ENCODE data around the gene RPP38.

The RPP38 gene

GRCh38 chr10:15075421-15075820 is 21.7 kb upstream of the RPP38 start:
- Histone ChIP-seq H3K27ac (no peak overlapping the region), H3K36me3 (replicated peaks) (no peaks in the 10 kb centered on the region), H3K27me3 (replicated peaks) (no peaks in the 10 kb centered on the region), H3K4me3 (ENCODE audit: low read depth, low read length) (no peak overlapping the region)
- DNase-seq, result no peak
- no peak for TF ChIP-seq CTCF (IDR thresholded peaks at IDR 0.05; ENCODE audit: low read depth, low read length, missing control alignments)
- in situ Hi-C loops (cut with HindIII; ENCODE audit: low pct_ligation_motif_present, low sequenced_read_pairs), result no loop called here

GRCh38 chr10:15083674-15084501 is 13.3 kb upstream of the RPP38 start:
- no peak for TF ChIP-seq CTCF (IDR thresholded peaks at IDR 0.05; ENCODE audit: low read depth, low read length, missing control alignments)
- peak overlapping the region; percentile 70 for H3K27ac ChIP-seq
- no peaks in the 10 kb centered on the region for H3K36me3 ChIP-seq (replicated peaks)
- peak overlapping the region; percentile 56 for H3K4me3 ChIP-seq (ENCODE audit: low read depth, low read length)
- in situ Hi-C loops (cut with HindIII; ENCODE audit: low pct_ligation_motif_present, low sequenced_read_pairs), result no loop called here
- no peaks in the 10 kb centered on the region for H3K27me3 ChIP-seq (replicated peaks)
- DNase-seq, result no peak

GRCh38 chr10:15084502-15084922 is 12.6 kb upstream of the RPP38 start:
- H3K4me3 ChIP-seq (ENCODE audit: low read depth, low read length), result peak overlapping the region; percentile 56
- H3K27me3 ChIP-seq (replicated peaks), result no peaks in the 10 kb centered on the region
- in situ Hi-C loops (cut with HindIII; ENCODE audit: low pct_ligation_motif_present, low sequenced_read_pairs), result no loop called here
- TF ChIP-seq CTCF (IDR thresholded peaks at IDR 0.05; ENCODE audit: low read depth, low read length, missing control alignments), result peak; percentile 15
- H3K27ac ChIP-seq, result peak overlapping the region; percentile 70
- DNase-seq, result peak; percentile 99
- H3K36me3 ChIP-seq (replicated peaks), result no peaks in the 10 kb centered on the region

- DNase-seq, result peak; percentile 66
- Histone ChIP-seq H3K27me3 (replicated peaks) (no peaks in the 10 kb centered on the region), H3K36me3 (replicated peaks) (no peaks in the 10 kb centered on the region), H3K27ac (no peak within 1 kb of the TSS), H3K4me3 (ENCODE audit: low read depth, low read length) (peak within 1 kb of the TSS; percentile 67)
- in situ Hi-C loops (cut with HindIII; ENCODE audit: low pct_ligation_motif_present, low sequenced_read_pairs), result no loop called here
- TF ChIP-seq CTCF (IDR thresholded peaks at IDR 0.05; ENCODE audit: low read depth, low read length, missing control alignments), result peak; percentile 32
Observed at GRCh38 chr10:15088428-15089261, 8.5 kb upstream of the RPP38 start, which contains the start of gene ACBD7. ACBD7 (minus strand) TSS chr10:15088776; CDS start chr10:15088728, 48 bp downstream.

GRCh38 chr10:15091418-15091817 is 5.7 kb upstream of the RPP38 start:
- Histone ChIP-seq H3K36me3 (replicated peaks) (no peaks in the 10 kb centered on the region), H3K4me3 (ENCODE audit: low read depth, low read length) (no peak overlapping the region), H3K27me3 (replicated peaks) (no peaks in the 10 kb centered on the region), H3K27ac (no peak overlapping the region)
- no peak for DNase-seq
- in situ Hi-C loops (cut with HindIII; ENCODE audit: low pct_ligation_motif_present, low sequenced_read_pairs), result no loop called here
- no peak for TF ChIP-seq CTCF (IDR thresholded peaks at IDR 0.05; ENCODE audit: low read depth, low read length, missing control alignments)

All from brain microvascular endothelial cell (primary cell).